SHP77 treated with DMSO at 0.1 percent for 48 hours (cell line): Measurements from ENCODE around the gene NBAS.

Source experiments
- DNase-seq: peaks from one replicate; lab custom pipeline; 2025; lab: John Stamatoyannopoulos, UW

NBAS gene

GRCh38 chr2:15460112-15460620, 101.0 kb downstream of the NBAS start:
- DNase-seq: no peak

GRCh38 chr2:15458277-15458676, 102.9 kb downstream of the NBAS start:
- DNase-seq: no peak

DNA sequence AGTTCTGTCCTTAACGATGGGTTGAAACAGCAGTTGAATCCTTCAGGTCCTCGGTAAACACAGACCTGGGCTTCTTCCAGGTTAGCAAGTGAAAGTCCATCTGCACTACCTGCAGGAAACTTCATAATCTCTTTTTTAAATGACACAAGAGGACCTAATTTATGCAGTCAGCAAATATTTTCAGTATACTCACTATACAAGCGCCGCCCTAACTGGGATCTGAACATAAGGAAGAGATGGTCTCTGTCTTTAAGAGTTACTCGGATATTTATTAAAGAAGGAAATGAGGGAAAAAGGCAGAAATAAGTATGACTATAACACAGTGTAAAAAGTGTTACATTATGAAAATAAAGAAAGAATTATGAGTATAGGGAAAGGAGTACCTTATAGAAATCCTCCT, 103.3 kb downstream of the NBAS start:
- no peak for DNase-seq

DNA sequence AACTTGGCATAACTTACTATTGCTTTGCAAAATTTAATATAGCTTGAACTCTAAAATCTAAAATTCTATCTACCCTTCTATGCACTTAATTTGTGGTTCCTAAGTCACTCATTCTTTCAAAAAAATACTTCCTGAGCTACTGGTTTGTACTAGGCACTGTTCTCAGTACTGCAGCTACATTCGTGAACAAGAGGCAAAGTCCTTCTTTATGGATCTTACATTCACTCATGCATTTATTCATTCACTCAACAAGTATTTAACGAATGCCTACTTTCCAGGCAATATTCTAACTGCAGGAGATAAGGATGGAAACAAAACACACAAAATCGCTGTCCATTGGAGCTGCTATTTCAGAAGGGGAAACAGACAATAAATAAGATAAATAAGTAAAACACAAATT, 104.8 kb downstream of the NBAS start:
- DNase-seq: no peak

DNA sequence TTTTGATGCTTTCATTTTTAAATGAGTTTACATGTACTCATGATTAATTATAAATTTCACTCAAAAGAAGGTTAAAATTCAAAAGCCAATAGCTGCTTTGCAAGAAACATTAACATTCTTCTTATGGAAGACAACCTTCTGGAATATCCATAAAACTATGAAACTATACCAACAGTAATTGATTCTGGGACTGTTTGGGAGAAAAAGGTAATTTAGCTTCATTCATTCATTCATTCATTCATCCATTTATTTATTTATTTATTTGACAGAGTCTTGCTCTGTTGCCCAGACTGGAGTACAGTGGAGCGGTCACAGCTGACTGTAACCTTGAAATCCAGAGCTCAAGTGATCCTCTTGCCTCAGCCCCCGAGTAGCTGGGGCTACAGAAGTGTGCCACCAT, 110.3 kb downstream of the NBAS start:
- no peak for DNase-seq

GRCh38 chr2:15449556-15450236, 111.4 kb downstream of the NBAS start:
- DNase-seq: no peak

DNA sequence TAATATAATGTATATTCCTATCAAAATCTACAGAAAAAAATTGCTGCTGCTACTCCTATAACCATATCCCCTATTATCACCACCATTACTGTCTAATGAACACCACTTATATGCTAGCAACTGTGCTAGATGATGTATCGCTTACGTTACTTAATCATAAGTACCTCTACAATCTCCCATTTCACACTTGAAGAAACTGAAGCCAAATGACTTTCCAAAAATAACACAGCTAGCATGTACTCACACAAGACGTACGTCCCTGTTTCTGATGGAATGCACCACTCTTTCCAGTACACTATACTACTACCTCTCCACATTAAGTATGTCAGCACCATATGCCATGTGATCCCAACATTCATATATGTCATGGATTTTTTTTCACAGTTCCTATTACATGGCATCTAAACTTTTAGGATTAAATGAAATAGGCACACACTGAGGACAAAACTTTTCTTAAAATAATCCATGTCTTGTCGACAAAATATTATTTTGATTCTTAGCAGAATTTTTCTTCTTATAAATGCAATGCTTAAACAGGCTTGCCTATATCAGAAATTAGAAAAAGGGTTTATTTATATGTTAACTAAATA, 112.8 kb downstream of the NBAS start:
- DNase-seq: no peak

DNA sequence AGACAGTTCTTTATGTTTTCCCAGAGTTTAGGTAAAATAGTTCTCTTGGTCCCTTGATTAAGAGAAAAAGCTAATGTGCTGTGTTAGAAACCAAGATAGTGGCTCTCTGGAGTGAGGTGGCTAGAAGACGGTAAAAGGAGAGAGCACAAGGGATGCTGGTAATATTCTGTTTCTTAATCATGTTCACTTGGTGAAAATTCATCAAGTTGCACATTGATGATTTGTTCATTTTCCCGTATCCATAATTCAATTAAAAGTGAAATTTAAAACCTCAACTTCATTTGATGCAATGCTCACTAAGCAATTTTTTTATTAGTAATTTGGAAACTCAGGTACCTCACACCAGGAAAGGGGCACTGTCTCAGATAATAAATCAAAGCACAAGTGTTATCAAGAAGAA, 113.8 kb downstream of the NBAS start:
- DNase-seq: no peak

GRCh38 chr2:15446961-15447360, 114.2 kb downstream of the NBAS start:
- DNase-seq: no peak

DNA sequence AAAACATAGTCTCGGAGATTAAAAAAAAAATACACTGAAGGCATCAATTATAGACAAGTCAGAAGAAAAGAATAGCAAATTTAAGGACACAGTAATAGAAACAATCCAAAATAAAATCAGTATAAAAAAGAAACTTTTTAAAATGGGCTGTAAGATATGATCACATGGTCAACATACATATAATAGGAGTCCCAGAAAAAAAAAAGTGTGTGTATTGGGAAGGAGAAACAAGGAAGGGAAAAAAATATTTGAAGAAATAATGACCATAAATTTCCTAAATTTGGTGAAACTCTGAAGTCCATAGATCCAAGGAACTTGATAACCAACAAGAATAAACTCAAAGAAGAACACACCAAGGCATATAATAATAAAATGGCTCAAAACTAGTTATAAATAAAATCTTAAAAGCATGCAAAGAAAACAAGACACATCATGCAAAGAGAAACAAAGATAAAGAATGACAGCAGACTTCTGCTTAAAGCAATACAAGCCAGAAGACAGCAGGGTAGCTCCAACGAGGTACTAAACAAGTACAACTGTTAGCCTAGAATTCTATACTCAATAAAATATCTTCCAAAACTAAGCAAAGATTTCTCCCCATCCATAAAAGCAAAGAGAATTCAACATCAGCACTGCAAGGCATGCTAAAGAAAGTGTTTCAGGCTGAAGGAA, 115.1 kb downstream of the NBAS start:
- no peak for DNase-seq

GRCh38 chr2:15439768-15440524, 121.2 kb downstream of the NBAS start:
- DNase-seq: peak; percentile 87

DNA sequence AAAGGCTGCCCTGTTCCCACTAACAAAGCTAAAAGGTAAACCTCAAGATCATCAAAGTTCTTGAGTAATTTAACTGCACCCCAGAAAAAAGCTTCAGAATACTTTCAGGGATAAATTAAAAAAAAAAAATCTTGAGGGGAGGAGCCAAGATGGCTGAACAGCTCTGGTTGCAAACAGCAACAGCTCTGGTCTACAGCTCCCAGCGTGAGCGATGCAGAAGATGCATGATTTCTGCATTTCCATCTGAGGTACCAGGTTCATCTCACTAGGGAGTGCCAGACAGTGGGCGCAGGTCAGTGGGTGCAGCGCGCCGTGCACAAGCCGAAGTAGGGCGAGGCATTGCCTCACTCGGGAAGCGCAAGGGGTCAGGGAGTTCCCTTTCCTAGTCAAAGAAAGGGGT, 121.8 kb downstream of the NBAS start:
- DNase-seq: peak; percentile 43

- no peak for DNase-seq
Measured at GRCh38 chr2:15436195-15436594, 124.9 kb downstream of the NBAS start.

GRCh38 chr2:15435474-15435873, 125.7 kb downstream of the NBAS start:
- DNase-seq: no peak

DNA sequence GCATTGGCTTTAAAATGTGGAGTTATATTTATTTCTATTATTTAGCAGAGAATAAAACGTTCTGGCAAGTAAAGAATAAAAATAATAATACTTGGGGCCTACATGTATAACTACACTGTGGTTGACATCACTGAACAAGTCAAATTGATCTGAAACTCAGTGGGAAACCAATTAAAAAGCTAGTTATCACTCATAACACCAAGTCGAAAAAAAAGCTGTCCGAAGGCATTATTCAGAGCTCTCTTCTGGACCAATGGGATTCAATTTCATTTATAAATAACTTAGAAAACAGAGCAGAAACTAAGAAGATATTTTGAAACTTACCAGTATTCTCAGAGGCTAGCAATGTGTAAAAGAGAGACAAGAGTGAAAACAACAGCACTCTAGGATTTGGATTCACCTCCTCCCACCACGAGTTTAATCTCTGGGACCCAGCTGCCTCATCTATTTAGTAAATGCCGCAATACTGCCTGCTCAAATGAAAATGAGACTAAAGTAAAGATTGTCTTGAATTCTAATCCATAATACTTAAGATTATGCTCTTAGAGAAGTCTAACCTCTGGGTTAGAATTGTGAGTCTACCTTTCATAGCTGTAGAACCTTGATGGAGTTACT, 128.4 kb downstream of the NBAS start:
- DNase-seq: no peak

DNA sequence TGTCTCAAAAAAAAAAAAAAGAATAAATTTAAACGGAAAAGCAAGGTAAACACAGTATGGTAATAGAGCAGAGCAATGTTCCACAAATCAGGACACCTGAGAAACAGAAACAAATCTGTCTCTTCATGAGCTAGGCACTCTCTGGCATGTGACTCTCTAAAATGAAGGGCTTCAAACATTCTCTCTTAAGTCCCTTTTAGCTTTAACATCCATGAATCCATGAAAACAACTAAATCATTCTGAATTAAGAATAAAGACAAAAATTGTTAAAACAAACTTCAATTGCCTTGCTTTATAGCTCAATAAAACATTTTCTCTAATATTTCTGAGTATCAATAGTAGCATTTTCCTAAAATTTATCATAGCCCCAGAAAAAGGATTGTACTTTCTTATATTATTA, 132.1 kb downstream of the NBAS start:
- DNase-seq: no peak

DNA sequence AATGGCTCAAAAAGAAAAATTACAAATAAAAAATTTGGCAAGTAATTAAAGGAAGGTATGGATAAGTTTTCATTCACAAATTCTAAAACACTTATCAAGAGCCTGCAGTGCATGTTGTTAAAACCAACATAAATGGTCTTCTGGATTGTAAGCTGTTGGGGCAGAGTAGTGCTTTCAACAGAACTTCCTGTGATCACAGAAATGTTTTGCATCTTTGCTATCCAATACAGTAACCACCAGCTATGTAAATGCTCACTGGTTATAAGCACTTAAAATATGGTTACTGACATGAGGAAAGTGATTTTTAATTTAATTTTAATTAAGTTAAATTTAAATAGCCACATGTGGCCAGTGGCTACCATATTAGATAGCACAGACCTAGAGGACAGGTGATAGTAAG, 133.1 kb downstream of the NBAS start:
- DNase-seq: no peak

GRCh38 chr2:15426606-15427005, 134.5 kb downstream of the NBAS start:
- no peak for DNase-seq

DNA sequence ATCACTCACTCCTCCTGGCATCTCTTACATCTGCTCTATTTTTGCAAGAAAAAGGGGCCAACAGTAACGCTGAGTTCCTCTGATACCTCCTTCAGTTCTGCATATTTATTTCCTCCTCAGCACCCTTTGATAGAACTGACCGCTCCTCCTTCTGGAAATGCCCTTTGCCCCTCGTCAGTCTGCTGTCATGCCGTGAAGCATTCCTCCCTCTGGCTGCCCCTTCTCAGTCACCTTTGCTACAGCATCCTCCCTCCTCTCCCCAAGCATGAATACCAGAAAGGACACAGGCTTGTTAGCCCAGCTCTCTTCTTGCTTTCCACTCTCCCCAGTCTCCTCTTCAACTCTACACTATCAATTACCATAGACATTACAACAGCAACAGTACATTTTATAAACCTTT, 135.4 kb downstream of the NBAS start:
- DNase-seq: no peak

GRCh38 chr2:15421753-15422152, 139.4 kb downstream of the NBAS start:
- DNase-seq: no peak

DNA sequence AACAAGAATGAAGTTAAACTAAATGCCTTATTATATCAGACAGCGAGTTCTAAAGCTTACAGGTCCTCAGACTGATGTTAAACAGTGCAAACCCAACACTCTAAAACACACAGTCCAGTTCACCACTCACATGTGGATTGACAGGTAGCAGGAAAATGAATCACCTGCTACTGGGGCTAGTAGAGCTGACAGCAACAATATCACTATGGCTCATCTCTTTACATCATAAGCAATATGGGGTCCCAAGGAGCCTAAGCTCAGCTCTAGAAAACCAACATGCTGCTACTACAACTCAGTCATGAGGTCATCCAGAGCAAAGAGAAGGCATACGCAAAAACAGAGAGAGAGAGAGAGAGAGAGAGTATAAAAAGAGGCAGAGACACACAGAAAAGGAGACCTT, 145.4 kb downstream of the NBAS start:
- no peak for DNase-seq

- no peak for DNase-seq
Measured at GRCh38 chr2:15412779-15413178, 148.4 kb downstream of the NBAS start.
